Left lung (tissue), 10 donors: ENCODE results near the gene MAP3K5. TPM values are rescaled to one million over a fixed set of nuclear protein-coding genes. Genes with fewer than 3 reads are reported as not detected.

Source experiments
- ATAC-seq: fragments of 200-7000 bp; cut with Tn5 transposase; one replicate; pipeline ENCODE4 v1.9.1; 2020; ENCODE audit warnings: moderate library complexity
- DNase-seq, 4 donors: peaks; one replicate each; pipeline ENCODE4 v3.0.0-alpha.2; 2013 to 2020
- H3K27ac ChIP-seq, 2 donors: fragments of 200-600 bp; sonication (generic) in 1 of 2; one replicate each; pipeline versions ENCODE4 v1.5.0 to v1.8.0; 2020 to 2021
- H3K27me3 ChIP-seq, 2 donors: fragments of 200-600 bp; sonication (generic) in 1 of 2; one replicate each; pipeline versions ENCODE4 v1.5.0 to v1.8.0; 2020 to 2021
- H3K36me3 ChIP-seq, 2 donors: fragments of 200-600 bp; sonication (generic) in 1 of 2; one replicate each; pipeline versions ENCODE4 v1.5.0 to v1.8.0; 2020 to 2021
- H3K4me1 ChIP-seq, 2 donors: fragments of 200-600 bp; one replicate each; pipeline ENCODE4 v1.8.0; 2021
- H3K4me3 ChIP-seq, 2 donors: fragments of 200-600 bp; sonication (generic) in 1 of 2; one replicate each; pipeline versions ENCODE4 v1.5.0 to v1.8.0; 2020 to 2021; ENCODE audit warnings: mild to moderate bottlenecking in 1 of 2
- H3K9me3 ChIP-seq, 2 donors: fragments of 200-600 bp; sonication (generic) in 1 of 2; one replicate each; pipeline versions ENCODE4 v1.5.0 to v1.8.0; 2020 to 2021
- intact Hi-C, 2 donors: fragments of 100-400 bp; cut with DNase I; formaldehyde crosslinking; loops; one replicate each; pipeline versions ENCODE4 v1.11.2 to v1.14.2; 2022
- polyA plus RNA-seq, 6 donors: library from polyadenylated mRNA; unstranded; fragments of 120-200 nt; gene quantifications; one replicate each; pipeline ENCODE4 v1.2.1, GENCODE V29; 2013; ENCODE audit not compliant: insufficient read length in 6 of 6
- total RNA-seq, 2 donors: library from RNA; stranded (reverse); fragmentation: NEBNext Ultra II Directional; extraction: Animal tissue kit (Norgen Biotek cat#: 25700); gene quantifications; one replicate each; pipeline ENCODE4 v1.2.1, GENCODE V29; 2021
- TF ChIP-seq, protein P1 (sequence below), 2 donors: fragments of 200-600 bp; sonication (generic) in 1 of 2; IDR thresholded peaks; one replicate each; pipeline versions ENCODE4 v1.5.0 to v1.8.0; 2021; ENCODE audit warnings: antibody characterized with exemption in 2 of 2
- donor health status: DM: no; HTN: yes; CAD: no.
- donor health status: DM: no; HTN: no; CAD: no.

MAP3K5 gene
- total and polyA plus RNA-seq, 8 donors: 6.3 to 27.7 (median 7.2) TPM

DNA sequence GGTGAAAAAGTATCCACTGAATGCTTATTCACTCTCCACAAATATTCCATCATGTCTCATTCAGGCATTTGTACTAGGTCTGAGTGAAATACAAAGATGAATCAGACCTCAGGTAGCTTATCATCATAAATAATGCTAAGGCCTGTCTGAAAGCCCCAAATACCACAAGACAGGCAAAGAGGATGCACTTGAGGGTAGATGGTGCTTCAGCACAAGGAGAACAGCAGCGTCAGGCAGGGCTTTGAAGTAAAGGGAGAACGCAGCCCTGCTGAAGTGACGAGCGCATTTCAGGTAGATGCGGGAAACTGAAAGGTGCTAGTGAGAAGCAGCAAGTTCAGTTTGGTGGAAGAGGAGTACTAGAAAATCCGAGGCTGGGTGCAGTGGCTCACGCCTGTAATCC, 38.7 kb downstream of the MAP3K5 start:
- Histone ChIP-seq H3K4me1 (peaks cover 33 to 80% of the 10 kb centered on the region in 2 donors), H3K36me3 (no peaks in the 10 kb centered on the region), H3K27ac (no peak overlapping the region), H3K4me3 (no peak overlapping the region), H3K27me3 (no peaks in the 10 kb centered on the region), H3K9me3 (no peaks in the 10 kb centered on the region)
- TF ChIP-seq, protein P1, sequence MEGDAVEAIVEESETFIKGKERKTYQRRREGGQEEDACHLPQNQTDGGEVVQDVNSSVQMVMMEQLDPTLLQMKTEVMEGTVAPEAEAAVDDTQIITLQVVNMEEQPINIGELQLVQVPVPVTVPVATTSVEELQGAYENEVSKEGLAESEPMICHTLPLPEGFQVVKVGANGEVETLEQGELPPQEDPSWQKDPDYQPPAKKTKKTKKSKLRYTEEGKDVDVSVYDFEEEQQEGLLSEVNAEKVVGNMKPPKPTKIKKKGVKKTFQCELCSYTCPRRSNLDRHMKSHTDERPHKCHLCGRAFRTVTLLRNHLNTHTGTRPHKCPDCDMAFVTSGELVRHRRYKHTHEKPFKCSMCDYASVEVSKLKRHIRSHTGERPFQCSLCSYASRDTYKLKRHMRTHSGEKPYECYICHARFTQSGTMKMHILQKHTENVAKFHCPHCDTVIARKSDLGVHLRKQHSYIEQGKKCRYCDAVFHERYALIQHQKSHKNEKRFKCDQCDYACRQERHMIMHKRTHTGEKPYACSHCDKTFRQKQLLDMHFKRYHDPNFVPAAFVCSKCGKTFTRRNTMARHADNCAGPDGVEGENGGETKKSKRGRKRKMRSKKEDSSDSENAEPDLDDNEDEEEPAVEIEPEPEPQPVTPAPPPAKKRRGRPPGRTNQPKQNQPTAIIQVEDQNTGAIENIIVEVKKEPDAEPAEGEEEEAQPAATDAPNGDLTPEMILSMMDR (IDR thresholded peaks at IDR 0.05): no peak
- ATAC-seq: peak; percentile 67
- DNase-seq: no peak
- intact Hi-C loops: no loop called here

DNA sequence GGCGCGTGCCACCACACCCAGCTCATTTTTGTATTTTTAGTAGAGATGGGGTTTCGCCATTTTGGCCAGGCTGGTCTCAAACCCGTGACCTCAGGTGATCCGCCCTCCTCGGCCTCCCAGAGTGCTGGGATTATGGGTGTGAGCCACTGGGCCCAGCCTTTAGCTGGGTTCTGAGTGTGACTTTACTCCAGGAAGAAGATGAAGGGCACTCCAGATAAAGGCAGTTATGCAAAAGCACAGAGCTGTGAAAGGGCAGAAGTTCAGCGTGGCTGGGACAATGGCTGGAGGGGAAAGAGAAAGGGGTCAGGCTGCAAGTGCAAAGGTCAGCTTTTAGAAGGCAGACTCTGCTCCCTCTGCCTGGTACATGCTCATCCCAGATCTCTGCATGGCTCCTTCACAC, 39.7 kb downstream of the MAP3K5 start:
- TF ChIP-seq, protein P1 (IDR thresholded peaks at IDR 0.05): no peak
- intact Hi-C loops: no loop called here
- no peak overlapping the region for H3K4me3 ChIP-seq
- H3K9me3 ChIP-seq: no peaks in the 10 kb centered on the region
- ATAC-seq: peak; percentile 68
- peak overlapping the region in 1 of 2 donors; percentile 62 for H3K27ac ChIP-seq
- H3K4me1 ChIP-seq: peaks cover 33 to 71% of the 10 kb centered on the region in 2 donors
- DNase-seq: no peak
- H3K36me3 ChIP-seq: no peaks in the 10 kb centered on the region
- no peaks in the 10 kb centered on the region for H3K27me3 ChIP-seq

DNA sequence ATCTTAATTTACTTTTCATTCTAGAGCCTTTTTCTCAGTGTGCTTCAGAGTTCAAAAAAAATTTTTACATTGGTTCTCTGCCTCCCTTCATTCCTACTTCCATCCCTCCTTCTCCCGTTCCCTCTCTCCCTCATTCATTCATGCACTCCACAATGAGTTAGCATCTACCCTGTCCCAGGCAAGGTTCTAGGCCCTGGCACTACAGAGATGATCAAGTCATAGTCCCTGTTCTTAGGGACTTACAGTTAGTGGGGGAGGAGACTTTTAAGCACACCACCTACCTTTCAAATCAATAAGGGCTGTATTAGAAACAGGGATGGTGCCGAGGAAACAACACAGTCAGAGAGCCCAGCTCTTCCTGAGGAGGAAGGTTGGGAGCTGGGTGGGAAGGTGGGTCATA, 40.3 kb downstream of the MAP3K5 start:
- Histone ChIP-seq H3K4me1 (peaks cover 33 to 65% of the 10 kb centered on the region in 2 donors), H3K36me3 (no peaks in the 10 kb centered on the region), H3K27ac (peak overlapping the region; percentile 26 to 62), H3K4me3 (no peak overlapping the region), H3K27me3 (no peaks in the 10 kb centered on the region), H3K9me3 (no peaks in the 10 kb centered on the region)
- TF ChIP-seq, protein P1 (IDR thresholded peaks at IDR 0.05): no peak
- ATAC-seq: no peak
- DNase-seq: no peak
- intact Hi-C loops: no loop called here

DNA sequence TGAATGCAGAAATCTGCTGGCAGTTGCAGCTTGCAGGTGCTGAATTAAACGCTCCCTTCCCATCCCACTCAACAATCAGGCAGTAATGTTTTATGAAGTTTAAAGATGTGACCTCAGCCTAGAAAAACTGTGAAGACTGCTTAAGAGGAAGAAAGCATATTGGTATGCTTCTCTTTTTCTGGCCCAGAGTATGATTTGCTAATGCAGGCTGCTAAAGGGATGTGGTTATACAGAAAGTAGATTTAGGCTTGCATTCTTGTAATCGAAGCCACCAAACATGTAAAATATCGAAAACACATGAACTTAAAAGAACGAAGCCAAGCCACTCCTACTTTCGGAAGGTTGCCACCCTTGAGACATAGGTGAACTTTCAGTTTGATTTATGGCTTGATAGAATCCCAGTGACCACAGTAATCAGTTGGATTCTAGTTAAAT, 40.7 kb downstream of the MAP3K5 start:
- H3K27ac ChIP-seq: peak overlapping the region; percentile 26 to 62
- no peak for DNase-seq
- TF ChIP-seq, protein P1 (IDR thresholded peaks at IDR 0.05): no peak
- no peaks in the 10 kb centered on the region for H3K9me3 ChIP-seq
- no peaks in the 10 kb centered on the region for H3K27me3 ChIP-seq
- H3K4me1 ChIP-seq: peaks cover 33 to 61% of the 10 kb centered on the region in 2 donors
- no peak overlapping the region for H3K4me3 ChIP-seq
- no peaks in the 10 kb centered on the region for H3K36me3 ChIP-seq
- intact Hi-C loops: no loop called here
- ATAC-seq: peak; percentile 44

DNA sequence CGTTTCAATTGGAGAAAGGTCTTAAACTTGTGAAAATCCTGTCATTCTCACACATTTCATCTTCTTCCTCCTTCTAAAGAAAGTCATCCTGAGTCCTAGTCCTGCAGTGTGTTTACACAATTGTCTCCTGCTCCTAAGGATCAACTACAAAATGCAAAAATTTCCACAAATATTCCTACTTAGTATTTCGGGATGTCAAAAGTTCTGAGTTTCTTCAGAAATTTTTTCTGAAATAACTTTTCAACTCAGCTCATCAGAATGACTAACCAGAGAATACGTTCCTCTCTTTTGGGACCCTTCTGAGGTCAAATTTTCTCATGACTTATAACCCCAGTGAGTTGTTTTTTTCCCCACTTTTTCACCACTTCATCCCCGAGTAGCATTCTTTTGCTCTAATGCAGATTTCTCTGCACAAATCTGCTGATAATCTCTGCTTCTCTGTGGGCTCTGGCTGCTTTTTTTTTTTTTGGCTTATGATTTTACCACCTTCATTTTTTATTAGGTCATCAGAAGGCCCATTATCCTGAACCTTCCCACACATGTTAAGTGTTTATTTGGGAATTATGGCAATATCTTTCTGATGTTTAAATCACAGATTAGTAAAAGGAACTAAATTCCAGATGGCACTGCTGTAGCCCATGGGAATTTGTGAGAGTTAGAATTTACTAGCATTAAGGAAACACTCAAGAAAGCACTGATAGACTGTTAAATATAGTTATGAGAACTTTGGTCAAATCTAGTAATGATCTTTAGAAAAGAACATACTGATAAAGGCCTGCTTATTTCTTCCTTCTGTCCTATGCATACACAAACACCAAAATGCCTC, 41.4 kb downstream of the MAP3K5 start:
- H3K9me3 ChIP-seq: no peaks in the 10 kb centered on the region
- TF ChIP-seq, protein P1 (IDR thresholded peaks at IDR 0.05): no peak
- no peaks in the 10 kb centered on the region for H3K36me3 ChIP-seq
- peaks cover 33 to 55% of the 10 kb centered on the region in 2 donors for H3K4me1 ChIP-seq
- H3K27ac ChIP-seq: peak overlapping the region; percentile 34 to 62
- ATAC-seq (no peak), DNase-seq (no peak)
- intact Hi-C loops: no loop called here
- H3K4me3 ChIP-seq: no peak overlapping the region
- no peaks in the 10 kb centered on the region for H3K27me3 ChIP-seq
